Activated CD8-positive, alpha-beta memory T cell treated with anti-CD3 and anti-CD28 coated beads, Interleukin-2, amount 10 ng/mL, durations not matched to agents 7 days and 5 days (primary cell): ENCODE data around the gene SNRNP40. TPM values are rescaled to one million over a fixed set of nuclear protein-coding genes. Genes with fewer than 3 reads are reported as not detected.

Source experiments
- ATAC-seq: fragments of 150-1000 bp; cut with Tn5 transposase; one replicate; pipeline ENCODE4 v1.10.0; 2021; ENCODE audit warnings: moderate library complexity
- CTCF ChIA-PET: fragments of 350-600 bp; sonication (Branson Sonifier 250); formaldehyde crosslinking; loops from one replicate; lab custom pipeline; 2021; ENCODE audit warnings: antibody characterized with exemption; lab: Charles Lee
- DNase-seq: peaks from one replicate; pipeline ENCODE4 v3.0.0-alpha.2; 2020
- H3K27ac Mint-ChIP-seq: one replicate; pipeline ENCODE4 v1.8.0; 2021; ENCODE audit warnings: mild to moderate bottlenecking, mixed read lengths
- H3K27me3 Mint-ChIP-seq: one replicate; pipeline ENCODE4 v1.8.0; 2021; ENCODE audit warnings: mixed read lengths
- H3K36me3 Mint-ChIP-seq: one replicate; pipeline ENCODE4 v1.8.0; 2021; ENCODE audit warnings: mild to moderate bottlenecking, mixed read lengths
- H3K4me1 Mint-ChIP-seq: one replicate; pipeline ENCODE4 v1.8.0; 2021; ENCODE audit warnings: mixed read lengths
- H3K4me3 Mint-ChIP-seq: one replicate; pipeline ENCODE4 v1.8.0; 2021; ENCODE audit warnings: mild to moderate bottlenecking, moderate library complexity, mixed read lengths
- H3K9me3 Mint-ChIP-seq: one replicate; pipeline ENCODE4 v1.8.0; 2022; ENCODE audit warnings: low read depth, mixed read lengths
- total RNA-seq, 2 experiments: library from RNA; stranded (reverse); gene quantifications; one replicate each; pipeline ENCODE4 v1.2.3, GENCODE V29; 2021

The SNRNP40 gene
- total RNA-seq, 2 experiments from 2014 or later, result 98.6 to 112 TPM

- no peak for ATAC-seq
- H3K36me3 Mint-ChIP-seq, result no peaks in the 10 kb centered on the region
- no peaks in the 10 kb centered on the region for H3K4me1 Mint-ChIP-seq
These were observed 77.9 kb downstream of the SNRNP40 start for GRCh38 chr1:31218705-31219104.

GRCh38 chr1:31216016-31216415 lies 80.6 kb downstream of the SNRNP40 start:
- ATAC-seq (no peak), DNase-seq (no peak)
- CTCF ChIA-PET, result no interaction called here
- no peak overlapping the region for H3K27ac Mint-ChIP-seq
- H3K9me3 Mint-ChIP-seq, result peaks cover 4% of the 10 kb centered on the region
- no peaks in the 10 kb centered on the region for H3K36me3 Mint-ChIP-seq
- H3K27me3 Mint-ChIP-seq, result peaks cover 11% of the 10 kb centered on the region
- no peaks in the 10 kb centered on the region for H3K4me1 Mint-ChIP-seq
- H3K4me3 Mint-ChIP-seq, result no peak overlapping the region

More at GRCh38 chr1:31218705-31219104, 77.9 kb downstream of the SNRNP40 start:
- Mint-ChIP-seq H3K4me3 (no peak overlapping the region), H3K27me3 (peaks cover 10% of the 10 kb centered on the region), H3K9me3 (no peaks in the 10 kb centered on the region), H3K27ac (no peak overlapping the region)
- DNase-seq, result no peak
- CTCF ChIA-PET, result no interaction called here

GRCh38 chr1:31215065-31215570 lies 81.5 kb downstream of the SNRNP40 start:
- Mint-ChIP-seq H3K9me3 (peaks cover 7% of the 10 kb centered on the region), H3K36me3 (no peaks in the 10 kb centered on the region), H3K4me1 (no peaks in the 10 kb centered on the region), H3K4me3 (no peak overlapping the region), H3K27ac (no peak overlapping the region), H3K27me3 (peaks cover 12% of the 10 kb centered on the region)
- DNase-seq (no peak), ATAC-seq (no peak)
- CTCF ChIA-PET, result no interaction called here

GRCh38 chr1:31214316-31215064 lies 82.1 kb downstream of the SNRNP40 start:
- Mint-ChIP-seq H3K27ac (no peak overlapping the region), H3K36me3 (no peaks in the 10 kb centered on the region), H3K27me3 (peaks cover 12% of the 10 kb centered on the region), H3K9me3 (peaks cover 7% of the 10 kb centered on the region), H3K4me3 (no peak overlapping the region), H3K4me1 (no peaks in the 10 kb centered on the region)
- CTCF ChIA-PET, result no interaction called here
- DNase-seq (no peak), ATAC-seq (no peak)

Other genes starting within 250 kb of the SNRNP40 start
- 100 to 1,000 TPM; 112 to 113 TPM for gene PUM1, start 231.1 kb downstream of the SNRNP40 start, total RNA-seq
- gene NKAIN1, start 56.9 kb downstream of the SNRNP40 start, total RNA-seq, result under 1 TPM; 0.26 to 0.79 TPM
- gene ZCCHC17, start 244 bp upstream of the SNRNP40 start, total RNA-seq, result 10 to 100 TPM; 23.7 to 24.0 TPM
- gene FABP3, start 76.3 kb upstream of the SNRNP40 start, total RNA-seq, result not detected
- gene SERINC2, start 116.4 kb upstream of the SNRNP40 start, total RNA-seq, result under 1 TPM in 1 of 2 experiments, not detected in 1; 0.32 TPM